HepG2 (cell line): ENCODE measurements around the gene MED20. TPM values are rescaled to one million over a fixed set of nuclear protein-coding genes. Genes with fewer than 3 reads are reported as not detected.

Experiments
- AKNA ChIP-seq: sonication (generic); formaldehyde crosslinking; IDR thresholded peaks from 2 replicates; pipeline ENCODE4 v1.4.0; 2020; ENCODE audit warnings: missing genetic modification reagents, borderline replicate concordance
- EHMT2 ChIP-seq: fragments of 200-600 bp; sonication (generic); IDR thresholded peaks from 2 replicates; pipeline ENCODE4 v1.7.0; 2017; ENCODE audit warnings: antibody characterized with exemption, low read depth, low read length, borderline replicate concordance
- IKZF5 ChIP-seq: IDR thresholded peaks from 2 replicates; pipeline ENCODE4 v1.6.1; 2018; ENCODE audit warnings: missing genetic modification reagents, mild to moderate bottlenecking, missing compliant biosample characterization
- MEIS1 ChIP-seq: sonication (generic); formaldehyde crosslinking; IDR thresholded peaks from 2 replicates; pipeline ENCODE4 v1.9.0; 2021; ENCODE audit warnings: mild to moderate bottlenecking, missing genetic modification reagents, moderate library complexity, borderline replicate concordance
- NFYB ChIP-seq: sonication (generic); formaldehyde crosslinking; IDR thresholded peaks from 2 replicates; pipeline ENCODE4 v1.4.0; 2020; ENCODE audit warnings: missing genetic modification reagents
- SMAD9 ChIP-seq: sonication (generic); formaldehyde crosslinking; IDR thresholded peaks from 2 replicates; pipeline ENCODE4 v1.5.1; 2020; ENCODE audit warnings: mild to moderate bottlenecking, missing genetic modification reagents
- SYNCRIP ChIP-seq: fragments of 200-400 bp; formaldehyde crosslinking; IDR thresholded peaks from 2 replicates; pipeline ENCODE4 v1.6.1; 2018; ENCODE audit warnings: mild to moderate bottlenecking, low read depth, low read length; ENCODE audit not compliant: insufficient read depth
- ZNF224 ChIP-seq: sonication (generic); formaldehyde crosslinking; IDR thresholded peaks from 2 replicates; pipeline ENCODE4 v1.5.0; 2020; ENCODE audit warnings: mild to moderate bottlenecking, missing genetic modification reagents
- ZNF557 ChIP-seq: sonication (generic); formaldehyde crosslinking; IDR thresholded peaks from 2 replicates; pipeline ENCODE4 v1.4.0; 2020; ENCODE audit warnings: missing genetic modification reagents
- ZNF652 ChIP-seq: IDR thresholded peaks from 2 replicates; pipeline ENCODE4 v1.6.1; 2016; ENCODE audit warnings: low read depth, borderline replicate concordance
- ZNF83 ChIP-seq: sonication (generic); formaldehyde crosslinking; IDR thresholded peaks from 2 replicates; pipeline ENCODE4 v1.4.0; 2020; ENCODE audit warnings: missing genetic modification reagents, mild to moderate bottlenecking, borderline replicate concordance
- polyA plus RNA-seq, 8 experiments: library from polyadenylated mRNA; depleted of rRNA in 3 of 8; stranded (reverse) in 7 of 8; unstranded in 1 of 8; fragments of >200 nt; fragmentation: Illumina TruSeq in 4 of 8; extraction: Trizol in 4 of 8; gene quantifications; 2 replicates each; pipeline versions ENCODE4 v1.2.1 to v1.2.3, GENCODE V29; 2011 to 2016; ENCODE audit warnings: low read depth in 4 of 8, missing spikeins in 1 of 8, mixed read lengths in 1 of 8; ENCODE audit not compliant: insufficient read depth in 1 of 8
- total RNA-seq, 5 experiments: library from RNA; depleted of rRNA; stranded (reverse); fragments of >200 nt; fragmentation: Illumina TruSeq; extraction: Trizol; gene quantifications; 2 replicates each; pipeline ENCODE4 v1.2.3, GENCODE V29; 2016; ENCODE audit warnings: low read depth in 1 of 5
- TF ChIP-seq, protein P1 (sequence below): IDR thresholded peaks from 2 replicates; pipeline ENCODE4 v1.4.0; 2020; ENCODE audit warnings: mild to moderate bottlenecking, missing genetic modification reagents
- TF ChIP-seq, protein P2 (sequence below): sonication (generic); formaldehyde crosslinking; IDR thresholded peaks from 2 replicates; pipeline ENCODE4 v1.4.0; 2020; ENCODE audit warnings: missing genetic modification reagents, borderline replicate concordance

Gene MED20
- total and polyA plus RNA-seq, 2 of the 13 experiments (the other 11 are each of a cell fraction or from before 2014, with no cell fraction given) = 28.1 to 41.1 TPM

DNA sequence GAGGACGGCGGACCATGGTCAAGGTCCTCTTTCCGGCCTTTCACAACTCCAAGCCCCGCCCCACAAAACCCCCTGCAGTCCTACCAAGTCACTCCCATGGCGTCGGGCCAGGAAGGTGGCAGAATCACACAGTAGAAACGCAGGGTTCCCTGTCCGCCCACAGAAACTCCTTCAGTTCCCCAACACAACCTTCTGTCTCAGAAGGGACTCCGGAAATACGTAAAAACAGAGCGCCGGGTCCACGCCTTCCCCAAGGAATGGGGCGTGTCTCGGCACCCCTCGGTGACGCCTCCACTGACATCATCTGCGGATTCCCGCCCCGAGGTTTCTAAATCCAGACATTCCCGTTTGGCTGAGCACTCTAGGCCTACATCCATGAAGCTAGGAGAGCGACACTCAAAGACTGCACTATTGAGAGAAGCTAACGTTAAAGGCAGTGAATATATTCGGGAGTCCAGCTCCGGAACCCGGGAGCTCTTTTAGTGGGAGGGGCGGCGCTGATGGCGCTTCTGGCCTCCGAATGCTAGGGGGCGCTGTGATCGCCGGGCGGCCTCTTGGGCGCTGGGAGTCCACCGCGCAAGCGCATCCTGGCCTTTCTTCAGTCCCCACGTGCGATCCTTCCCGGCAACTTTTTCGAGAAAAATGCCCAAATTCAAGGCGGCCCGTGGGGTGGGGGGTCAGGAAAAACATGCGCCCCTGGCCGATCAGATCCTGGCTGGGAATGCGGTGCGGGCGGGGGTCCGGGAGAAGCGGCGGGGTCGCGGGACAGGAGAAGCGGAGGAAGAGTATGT is at the start of gene MED20, which contains the start of gene BYSL (continued):
- TF ChIP-seq, protein P1, sequence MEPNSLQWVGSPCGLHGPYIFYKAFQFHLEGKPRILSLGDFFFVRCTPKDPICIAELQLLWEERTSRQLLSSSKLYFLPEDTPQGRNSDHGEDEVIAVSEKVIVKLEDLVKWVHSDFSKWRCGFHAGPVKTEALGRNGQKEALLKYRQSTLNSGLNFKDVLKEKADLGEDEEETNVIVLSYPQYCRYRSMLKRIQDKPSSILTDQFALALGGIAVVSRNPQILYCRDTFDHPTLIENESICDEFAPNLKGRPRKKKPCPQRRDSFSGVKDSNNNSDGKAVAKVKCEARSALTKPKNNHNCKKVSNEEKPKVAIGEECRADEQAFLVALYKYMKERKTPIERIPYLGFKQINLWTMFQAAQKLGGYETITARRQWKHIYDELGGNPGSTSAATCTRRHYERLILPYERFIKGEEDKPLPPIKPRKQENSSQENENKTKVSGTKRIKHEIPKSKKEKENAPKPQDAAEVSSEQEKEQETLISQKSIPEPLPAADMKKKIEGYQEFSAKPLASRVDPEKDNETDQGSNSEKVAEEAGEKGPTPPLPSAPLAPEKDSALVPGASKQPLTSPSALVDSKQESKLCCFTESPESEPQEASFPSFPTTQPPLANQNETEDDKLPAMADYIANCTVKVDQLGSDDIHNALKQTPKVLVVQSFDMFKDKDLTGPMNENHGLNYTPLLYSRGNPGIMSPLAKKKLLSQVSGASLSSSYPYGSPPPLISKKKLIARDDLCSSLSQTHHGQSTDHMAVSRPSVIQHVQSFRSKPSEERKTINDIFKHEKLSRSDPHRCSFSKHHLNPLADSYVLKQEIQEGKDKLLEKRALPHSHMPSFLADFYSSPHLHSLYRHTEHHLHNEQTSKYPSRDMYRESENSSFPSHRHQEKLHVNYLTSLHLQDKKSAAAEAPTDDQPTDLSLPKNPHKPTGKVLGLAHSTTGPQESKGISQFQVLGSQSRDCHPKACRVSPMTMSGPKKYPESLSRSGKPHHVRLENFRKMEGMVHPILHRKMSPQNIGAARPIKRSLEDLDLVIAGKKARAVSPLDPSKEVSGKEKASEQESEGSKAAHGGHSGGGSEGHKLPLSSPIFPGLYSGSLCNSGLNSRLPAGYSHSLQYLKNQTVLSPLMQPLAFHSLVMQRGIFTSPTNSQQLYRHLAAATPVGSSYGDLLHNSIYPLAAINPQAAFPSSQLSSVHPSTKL = peak; percentile 43
- TF ChIP-seq ZNF557 = peak; percentile 64; the same call in 1 of the 2 replicates
- no peak; the same call in 1 of the 2 replicates for TF ChIP-seq SMAD9 (CRISPR knock-in tag)
- no peak for TF ChIP-seq SYNCRIP
- no peak for TF ChIP-seq ZNF83 (CRISPR knock-in tag)
- TF ChIP-seq EHMT2 = no peak
- no peak for TF ChIP-seq ZNF652 (CRISPR knock-in tag)
- TF ChIP-seq AKNA (CRISPR knock-in tag) = peak; percentile 23; the same call in 1 of the 2 replicates
- 0 out of 2 replicates have a peak, but pooled peaks have one; percentile 10 for TF ChIP-seq NFYB
- no peak; the same call in 1 of the 2 replicates for TF ChIP-seq IKZF5 (CRISPR knock-in tag)
- TF ChIP-seq, protein P2, sequence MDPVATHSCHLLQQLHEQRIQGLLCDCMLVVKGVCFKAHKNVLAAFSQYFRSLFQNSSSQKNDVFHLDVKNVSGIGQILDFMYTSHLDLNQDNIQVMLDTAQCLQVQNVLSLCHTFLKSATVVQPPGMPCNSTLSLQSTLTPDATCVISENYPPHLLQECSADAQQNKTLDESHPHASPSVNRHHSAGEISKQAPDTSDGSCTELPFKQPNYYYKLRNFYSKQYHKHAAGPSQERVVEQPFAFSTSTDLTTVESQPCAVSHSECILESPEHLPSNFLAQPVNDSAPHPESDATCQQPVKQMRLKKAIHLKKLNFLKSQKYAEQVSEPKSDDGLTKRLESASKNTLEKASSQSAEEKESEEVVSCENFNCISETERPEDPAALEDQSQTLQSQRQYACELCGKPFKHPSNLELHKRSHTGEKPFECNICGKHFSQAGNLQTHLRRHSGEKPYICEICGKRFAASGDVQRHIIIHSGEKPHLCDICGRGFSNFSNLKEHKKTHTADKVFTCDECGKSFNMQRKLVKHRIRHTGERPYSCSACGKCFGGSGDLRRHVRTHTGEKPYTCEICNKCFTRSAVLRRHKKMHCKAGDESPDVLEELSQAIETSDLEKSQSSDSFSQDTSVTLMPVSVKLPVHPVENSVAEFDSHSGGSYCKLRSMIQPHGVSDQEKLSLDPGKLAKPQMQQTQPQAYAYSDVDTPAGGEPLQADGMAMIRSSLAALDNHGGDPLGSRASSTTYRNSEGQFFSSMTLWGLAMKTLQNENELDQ (CRISPR knock-in tag) = peak; percentile 88; the same call in 1 of the 2 replicates
- TF ChIP-seq MEIS1 (CRISPR knock-in tag) = peak; percentile 72; the same call in 1 of the 2 replicates
- TF ChIP-seq ZNF224 (CRISPR knock-in tag) = no peak
